ENCODE results near the gene TMPRSS3.

The TMPRSS3 gene

DNA sequence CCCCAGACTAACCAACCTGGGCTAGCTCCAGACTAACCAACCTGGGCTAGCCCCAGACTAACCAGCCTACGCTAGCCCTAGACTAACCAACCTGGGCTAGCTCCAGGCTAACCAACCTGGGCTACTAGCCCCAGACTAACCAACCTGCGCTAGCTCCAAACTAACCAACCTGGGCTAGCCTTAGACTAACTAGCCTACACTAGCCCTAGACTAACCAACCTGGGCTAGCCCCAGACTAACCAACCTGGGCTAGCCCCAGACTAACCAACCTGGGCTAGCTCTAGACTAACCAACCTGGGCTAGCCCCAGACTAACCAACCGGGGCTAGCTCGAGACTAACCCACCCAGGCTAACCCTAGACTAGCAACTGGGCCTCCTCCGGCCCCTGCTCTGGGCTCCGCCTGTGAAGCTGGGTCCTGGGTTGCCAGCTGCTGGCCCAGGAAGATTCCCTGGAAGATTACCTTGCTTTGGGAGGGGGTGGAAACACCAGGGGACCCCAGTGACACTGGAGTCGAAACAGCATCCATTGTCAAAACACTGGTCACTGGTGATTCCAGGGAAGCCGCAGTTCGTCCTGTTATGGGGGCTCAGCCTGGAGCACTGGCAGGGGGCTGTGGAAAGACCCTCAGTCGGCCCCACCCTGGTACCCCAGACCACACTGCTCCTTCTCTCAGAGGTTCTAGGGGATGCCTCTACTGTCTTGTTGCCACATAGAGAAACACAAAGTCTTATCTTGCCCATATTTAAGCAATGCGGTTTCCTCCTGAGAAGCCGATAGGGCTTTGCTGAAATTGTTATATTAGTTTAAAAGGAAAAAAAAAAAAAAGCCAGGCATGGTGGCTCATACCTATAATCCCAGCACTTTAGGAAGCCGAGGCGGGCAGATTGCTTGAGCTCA is 46.2 kb downstream of the TMPRSS3 start:
- no peak for TF ChIP-seq CTCF (IDR thresholded peaks at IDR 0.05; ENCODE audit: low read depth, low read length)
- DNase-seq: no peak

GRCh38 chr21:42348762-42349161 is 47.1 kb downstream of the TMPRSS3 start:
- DNase-seq: no peak
- no peaks in the 10 kb centered on the region for H3K36me3 ChIP-seq
- no peaks in the 10 kb centered on the region for H3K9me3 ChIP-seq
- no peaks in the 10 kb centered on the region for H3K27me3 ChIP-seq
- H3K4me3 ChIP-seq (ENCODE audit: low read depth, low read length): no peak overlapping the region
- TF ChIP-seq CTCF (IDR thresholded peaks at IDR 0.05; ENCODE audit: low read depth, low read length): no peak
- H3K4me1 ChIP-seq: no peaks in the 10 kb centered on the region

More for the DNA sequence above, 46.2 kb downstream of the TMPRSS3 start:
- H3K9me3 ChIP-seq: no peaks in the 10 kb centered on the region
- no peaks in the 10 kb centered on the region for H3K27me3 ChIP-seq
- H3K4me1 ChIP-seq: no peaks in the 10 kb centered on the region
- no peak overlapping the region for H3K4me3 ChIP-seq (ENCODE audit: low read depth, low read length)
- no peaks in the 10 kb centered on the region for H3K36me3 ChIP-seq

- DNase-seq: no peak
- TF ChIP-seq CTCF (IDR thresholded peaks at IDR 0.05; ENCODE audit: low read depth, low read length): no peak
- Histone ChIP-seq H3K9me3 (no peaks in the 10 kb centered on the region), H3K27me3 (no peaks in the 10 kb centered on the region), H3K36me3 (no peaks in the 10 kb centered on the region), H3K4me3 (ENCODE audit: low read depth, low read length) (no peak overlapping the region), H3K4me1 (no peaks in the 10 kb centered on the region)
Measured at GRCh38 chr21:42347601-42348327, 48.1 kb downstream of the TMPRSS3 start.

DNA sequence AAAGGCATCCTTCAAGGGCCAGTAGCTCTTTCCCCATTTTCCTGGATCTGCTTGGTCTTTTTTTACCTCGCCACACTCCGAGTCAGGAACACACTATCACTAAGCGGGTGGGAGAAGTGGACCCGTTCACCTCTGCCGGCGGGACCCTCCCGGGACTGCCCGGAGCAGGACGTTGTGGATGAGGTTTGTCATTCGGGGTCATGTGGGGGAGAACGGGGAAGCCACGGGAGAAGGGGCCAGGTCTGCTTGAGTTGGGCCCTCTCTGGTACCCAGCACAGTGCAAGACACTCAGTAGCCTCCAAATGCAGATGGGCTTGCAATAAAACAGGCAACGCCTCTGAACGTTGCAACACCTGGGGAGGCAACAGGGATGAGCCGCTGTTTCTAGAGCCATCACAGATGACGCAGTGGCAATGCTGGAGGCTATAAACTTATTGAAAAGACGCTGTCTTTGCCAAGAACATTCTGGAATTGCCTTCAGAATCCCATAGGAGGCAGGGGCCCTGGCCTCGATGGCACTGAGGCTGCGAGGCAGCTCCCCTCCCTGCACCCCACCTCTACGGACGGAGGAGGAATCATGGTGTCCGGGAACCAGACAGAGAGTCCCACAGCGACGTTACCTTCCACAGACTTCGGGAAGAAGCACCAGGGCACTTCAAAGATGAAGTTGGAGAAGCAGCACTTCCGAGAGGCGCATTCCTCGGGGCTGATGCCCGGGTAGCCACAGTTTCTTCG is 48.8 kb downstream of the TMPRSS3 start:
- H3K4me3 ChIP-seq (ENCODE audit: low read depth, low read length): no peak overlapping the region

GRCh38 chr21:42346441-42346840 is 49.4 kb downstream of the TMPRSS3 start:
- no peak for TF ChIP-seq CTCF (IDR thresholded peaks at IDR 0.05; ENCODE audit: low read depth, low read length)
- no peak overlapping the region for H3K4me3 ChIP-seq (ENCODE audit: low read depth, low read length)
- H3K27me3 ChIP-seq: no peaks in the 10 kb centered on the region
- H3K9me3 ChIP-seq: no peaks in the 10 kb centered on the region
- no peaks in the 10 kb centered on the region for H3K36me3 ChIP-seq
- DNase-seq: no peak
- no peaks in the 10 kb centered on the region for H3K4me1 ChIP-seq

More for the DNA sequence above, 48.8 kb downstream of the TMPRSS3 start:
- no peaks in the 10 kb centered on the region for H3K36me3 ChIP-seq
- H3K27me3 ChIP-seq: no peaks in the 10 kb centered on the region
- no peak for TF ChIP-seq CTCF (IDR thresholded peaks at IDR 0.05; ENCODE audit: low read depth, low read length)
- H3K4me1 ChIP-seq: no peaks in the 10 kb centered on the region
- DNase-seq: no peak
- no peaks in the 10 kb centered on the region for H3K9me3 ChIP-seq
